Suprapubic skin (tissue), 3 donors: Measurements from ENCODE around the gene THTPA.

ENCODE experiments used
- CTCF ChIP-seq, 2 donors: fragments of 200-600 bp in 1 of 2; fragments of 450-650 bp in 1 of 2; sonication (generic) in 1 of 2; IDR thresholded peaks; one replicate each; pipeline ENCODE4 v1.5.1; 2016 to 2019; ENCODE audit warnings: antibody characterized with exemption in 2 of 2, mild to moderate bottlenecking in 1 of 2, moderate library complexity in 1 of 2
- POLR2AphosphoS5 ChIP-seq, 3 donors: sonication (generic); formaldehyde crosslinking; IDR thresholded peaks; one replicate each; pipeline ENCODE4 v1.6.1; 2017; ENCODE audit warnings: antibody characterized with exemption in 3 of 3

- TF ChIP-seq CTCF (IDR thresholded peaks at IDR 0.05), result no peak
- TF ChIP-seq POLR2AphosphoS5 (IDR thresholded peaks at IDR 0.05), result no peak
Observed at GRCh38 chr14:23524954-23525353, 31.1 kb upstream of the THTPA start.
